Measurements from ENCODE around the gene RAMACL. TPM values are rescaled to one million over a fixed set of nuclear protein-coding genes. Genes with fewer than 3 reads are reported as not detected.

Gene RAMACL
- total RNA-seq, 1 donor from 2014 or later: 6.6 TPM

GRCh38 chr6:166630462-166630861, 44.0 kb upstream of the RAMACL start:
- no peak overlapping the region for H3K27ac ChIP-seq

GRCh38 chr6:166629628-166630027, 43.1 kb upstream of the RAMACL start:
- Histone ChIP-seq H3K4me3 (no peak overlapping the region), H3K4me1 (peaks cover 32% of the 10 kb centered on the region), H3K27ac (no peak overlapping the region), H3K9me3 (no peaks in the 10 kb centered on the region), H3K27me3 (ENCODE audit: low read depth) (no peaks in the 10 kb centered on the region), H3K36me3 (no peaks in the 10 kb centered on the region)
- TF ChIP-seq CTCF (IDR thresholded peaks at IDR 0.05): no peak
- intact Hi-C loops (cut with DNase I): loop anchor here (10.0 kb wide), 1 partner anchor 75 kb away; no protein-coding TSS in a partner anchor
- ATAC-seq (no peak), DNase-seq (no peak)

More at GRCh38 chr6:166630462-166630861, 44.0 kb upstream of the RAMACL start:
- Histone ChIP-seq H3K4me1 (peaks cover 26% of the 10 kb centered on the region), H3K4me3 (no peak overlapping the region), H3K27me3 (ENCODE audit: low read depth) (no peaks in the 10 kb centered on the region), H3K36me3 (no peaks in the 10 kb centered on the region), H3K9me3 (no peaks in the 10 kb centered on the region)
- intact Hi-C loops (cut with DNase I): no loop called here
- ATAC-seq: no peak
- TF ChIP-seq CTCF (IDR thresholded peaks at IDR 0.05): no peak
- DNase-seq: no peak

GRCh38 chr6:166627875-166628801, 41.7 kb upstream of the RAMACL start:
- ATAC-seq (peak; percentile 38 to 49), DNase-seq (peak; percentile 86)
- H3K9me3 ChIP-seq: no peaks in the 10 kb centered on the region
- peak overlapping the region; percentile 92 for H3K27ac ChIP-seq
- H3K4me1 ChIP-seq: peaks cover 42% of the 10 kb centered on the region
- H3K27me3 ChIP-seq (ENCODE audit: low read depth): no peaks in the 10 kb centered on the region
- intact Hi-C loops (cut with DNase I): loop anchor here (10.0 kb wide), 1 partner anchor 73 kb away; no protein-coding TSS in a partner anchor
- no peak for TF ChIP-seq CTCF (IDR thresholded peaks at IDR 0.05)
- H3K36me3 ChIP-seq: no peaks in the 10 kb centered on the region
- peak overlapping the region; percentile 61 for H3K4me3 ChIP-seq

- no peak for TF ChIP-seq CTCF (IDR thresholded peaks at IDR 0.05)
- Histone ChIP-seq H3K9me3 (no peaks in the 10 kb centered on the region), H3K27ac (peak within 1 kb of the TSS; percentile 92), H3K27me3 (ENCODE audit: low read depth) (no peaks in the 10 kb centered on the region), H3K4me1 (peaks cover 49% of the 10 kb centered on the region), H3K36me3 (no peaks in the 10 kb centered on the region), H3K4me3 (peak within 1 kb of the TSS; percentile 82)
- intact Hi-C loops (cut with DNase I): loop anchor here (10.0 kb wide), 1 partner anchor 72 kb away; no protein-coding TSS in a partner anchor
- peak; percentile 93 to 96 for ATAC-seq
- peak; percentile 100 for DNase-seq
These were observed 40.8 kb upstream of the RAMACL start, which contains the start of gene RPS6KA2 for GRCh38 chr6:166627033-166627874. RPS6KA2 (minus strand) TSS chr6:166627251; CDS start chr6:166627019, 232 bp downstream.
